Stomach smooth muscle (tissue), 2 donors: ENCODE measurements around the gene CHN2.
"Not testable (repeated sequence)": the region's sequence is repeated elsewhere in the genome, so short reads cannot be mapped to it uniquely, and the experiment has no call there.

Source experiments
- H3K27ac ChIP-seq: one replicate; pipeline ENCODE4 v1.7.0; 2013; ENCODE audit warnings: mild to moderate bottlenecking, low read length, inconsistent platforms
- H3K27me3 ChIP-seq, 2 donors: one replicate each; pipeline ENCODE4 v1.7.0; 2013; ENCODE audit warnings: low read length in 2 of 2; ENCODE audit not compliant: insufficient read depth in 2 of 2, control insufficient read depth in 1 of 2
- H3K36me3 ChIP-seq, 2 donors: one replicate each; pipeline ENCODE4 v1.7.0; 2013; ENCODE audit warnings: low read length in 2 of 2; ENCODE audit not compliant: control insufficient read depth in 2 of 2, insufficient read depth in 2 of 2
- H3K4me1 ChIP-seq: one replicate; pipeline ENCODE4 v1.7.0; 2013; ENCODE audit warnings: low read length; ENCODE audit not compliant: control insufficient read depth, insufficient read depth
- H3K4me3 ChIP-seq, 2 donors: one replicate each; pipeline ENCODE4 v1.7.0; 2013; ENCODE audit warnings: low read length in 2 of 2
- H3K9ac ChIP-seq, 2 donors: one replicate each; pipeline ENCODE4 v1.7.0; 2013; ENCODE audit warnings: low read length in 2 of 2, mild to moderate bottlenecking in 1 of 2
- H3K9me3 ChIP-seq, 2 donors: one replicate each; pipeline ENCODE4 v1.7.0; 2013; ENCODE audit warnings: low read length in 2 of 2; ENCODE audit not compliant: control insufficient read depth in 2 of 2
- donor health status: healthy.
- donor health status: Pancreatic carcinoma.

CHN2 gene

DNA sequence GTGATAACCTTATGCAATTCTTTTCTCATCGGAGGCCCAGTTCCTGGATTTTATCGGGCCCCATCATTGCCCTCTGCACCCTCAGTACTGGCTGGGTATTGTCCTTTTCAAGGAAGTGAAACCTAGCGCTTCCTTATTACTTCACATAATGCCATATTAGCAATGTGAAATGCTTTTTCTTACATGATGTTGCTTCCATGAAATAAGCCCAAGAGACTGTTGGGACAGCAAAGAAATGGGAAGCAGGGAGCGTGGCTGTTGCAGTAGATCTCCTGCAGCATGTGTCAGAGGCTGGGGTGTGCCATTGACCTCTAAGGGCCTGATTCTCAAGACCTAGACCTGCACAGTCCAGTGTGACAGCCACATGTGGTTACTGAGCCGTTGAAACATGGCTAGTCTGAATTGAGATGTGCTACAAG, 8.1 kb downstream of the CHN2 start:
- Histone ChIP-seq H3K36me3 (no peaks in the 10 kb centered on the region), H3K27ac (no peak overlapping the region), H3K9ac (no peak overlapping the region)

DNA sequence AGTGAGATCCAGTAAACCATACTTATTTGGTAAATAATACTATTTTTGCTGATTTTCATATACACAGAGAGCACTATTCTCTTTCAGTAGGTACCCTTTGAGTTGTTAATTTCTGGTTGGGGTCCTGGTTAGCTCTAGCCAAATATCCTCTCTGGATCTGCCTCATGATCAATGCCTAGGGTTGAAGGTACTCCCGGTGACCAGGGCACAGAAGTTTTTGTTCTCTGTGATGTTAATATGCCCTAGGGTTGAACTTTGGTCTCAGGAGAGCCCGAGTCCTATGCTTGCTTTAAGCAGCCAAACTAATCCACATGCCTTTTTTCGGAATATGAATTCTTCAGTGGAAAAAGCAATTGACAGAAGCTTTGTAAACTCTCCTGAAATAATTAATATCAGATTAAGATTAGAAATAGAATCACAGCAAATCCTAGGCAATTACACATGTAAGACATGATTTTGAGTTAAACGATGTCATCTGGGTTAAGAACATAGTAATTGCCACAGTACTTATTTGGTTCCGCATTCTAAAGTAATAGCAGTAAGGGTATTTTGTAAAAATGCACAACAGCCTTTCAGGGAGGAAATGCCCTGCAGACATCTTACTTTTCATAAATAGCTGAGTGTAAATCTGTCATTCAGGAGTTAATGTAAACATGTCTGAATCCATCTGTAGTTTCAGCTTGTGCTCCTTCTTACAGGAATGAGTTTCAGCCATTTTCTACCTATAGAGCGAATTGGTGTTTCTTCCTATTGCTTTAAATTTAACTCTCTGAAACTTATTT, 10.1 kb downstream of the CHN2 start:
- Histone ChIP-seq H3K9me3 (no peaks in the 10 kb centered on the region), H3K27ac (no peak overlapping the region)

More for the DNA sequence above, 8.1 kb downstream of the CHN2 start:
- Histone ChIP-seq H3K4me3 (no peak overlapping the region), H3K27me3 (peaks cover 0 to 2% of the 10 kb centered on the region in 2 donors), H3K4me1 (no peaks in the 10 kb centered on the region), H3K9me3 (no peaks in the 10 kb centered on the region)

DNA sequence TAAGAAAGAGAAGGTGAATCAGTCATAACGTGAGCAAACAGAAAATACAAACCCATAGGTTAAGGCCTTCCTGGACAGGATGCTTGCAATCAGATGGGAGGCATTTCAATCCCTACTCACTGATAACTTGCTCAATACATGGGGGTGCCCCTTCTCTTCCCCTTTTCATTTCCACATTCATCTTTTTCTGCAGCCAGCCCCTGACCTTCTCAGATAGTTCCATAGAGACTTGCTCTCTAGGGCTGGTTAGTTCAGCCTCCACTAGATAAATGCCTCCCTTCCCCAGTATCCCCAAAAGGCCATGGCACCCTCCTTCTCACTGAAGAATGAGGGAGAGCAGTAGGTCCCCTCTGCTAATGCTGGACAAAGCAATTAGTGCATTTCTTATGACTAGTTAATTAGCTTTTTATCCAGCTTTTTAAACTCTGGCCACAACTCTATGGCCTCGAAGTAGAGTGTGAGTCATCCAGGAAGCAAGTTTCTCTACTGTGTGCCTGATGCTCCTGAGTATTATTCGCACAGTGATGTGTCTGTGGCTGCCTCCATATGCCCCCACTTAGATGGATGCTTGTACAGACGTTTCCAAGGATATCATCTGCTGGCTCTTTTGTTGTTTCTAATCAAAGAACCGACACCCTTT, 12.7 kb downstream of the CHN2 start:
- H3K27me3 ChIP-seq, result no peaks in the 10 kb centered on the region
- H3K36me3 ChIP-seq, result no peaks in the 10 kb centered on the region
- no peak overlapping the region for H3K4me3 ChIP-seq
- no peaks in the 10 kb centered on the region for H3K4me1 ChIP-seq
- H3K9ac ChIP-seq, result no peak overlapping the region
- no peaks in the 10 kb centered on the region for H3K9me3 ChIP-seq
- H3K27ac ChIP-seq, result no peak overlapping the region

More for the DNA sequence above, 10.1 kb downstream of the CHN2 start:
- Histone ChIP-seq H3K27me3 (no peaks in the 10 kb centered on the region), H3K4me1 (no peaks in the 10 kb centered on the region), H3K9ac (no peak overlapping the region), H3K36me3 (no peaks in the 10 kb centered on the region), H3K4me3 (no peak overlapping the region)

DNA sequence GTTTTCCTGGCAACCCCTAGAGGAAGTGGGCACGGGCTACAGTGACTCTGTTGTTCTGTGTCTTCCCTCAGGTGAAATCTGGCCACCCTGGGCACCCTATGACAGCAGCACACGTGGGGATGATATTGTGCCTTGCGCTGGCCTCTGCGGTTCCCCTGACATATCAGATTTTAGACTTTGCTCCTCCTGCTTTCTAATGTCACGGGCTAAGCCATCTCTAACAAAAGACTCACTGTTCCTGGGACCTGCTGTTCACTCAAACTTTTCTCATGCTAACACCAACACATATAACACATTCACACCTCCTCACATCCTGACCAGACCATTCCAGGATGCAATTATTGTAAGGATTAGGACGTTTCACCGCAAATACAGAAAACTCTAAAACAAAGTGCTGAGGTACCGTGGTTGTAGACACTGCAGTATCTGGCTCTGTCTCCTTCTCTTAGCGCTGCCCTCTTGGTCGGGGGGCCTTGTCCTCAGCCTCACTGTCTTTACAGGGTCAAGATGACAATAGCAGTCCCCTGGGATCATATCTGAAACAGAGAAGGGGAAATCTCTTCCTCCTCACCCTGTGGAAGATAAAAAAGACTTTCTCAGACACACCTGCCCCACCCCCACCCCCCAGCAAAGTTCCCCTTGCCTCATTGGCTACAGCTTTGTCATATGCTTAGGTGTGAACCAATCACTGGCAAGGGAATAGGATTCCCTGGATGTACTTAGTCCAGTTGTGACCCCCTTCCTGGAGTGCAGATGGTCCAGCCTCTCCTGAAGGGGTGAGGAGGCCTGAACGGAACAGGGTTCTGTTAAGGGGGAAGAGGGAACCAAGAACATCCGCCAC, 14.1 kb downstream of the CHN2 start:
- Histone ChIP-seq H3K27ac (no peak overlapping the region), H3K9me3 (no peaks in the 10 kb centered on the region), H3K4me1 (no peaks in the 10 kb centered on the region), H3K4me3 (no peak overlapping the region), H3K9ac (no peak overlapping the region), H3K36me3 (no peaks in the 10 kb centered on the region), H3K27me3 (no peaks in the 10 kb centered on the region)

DNA sequence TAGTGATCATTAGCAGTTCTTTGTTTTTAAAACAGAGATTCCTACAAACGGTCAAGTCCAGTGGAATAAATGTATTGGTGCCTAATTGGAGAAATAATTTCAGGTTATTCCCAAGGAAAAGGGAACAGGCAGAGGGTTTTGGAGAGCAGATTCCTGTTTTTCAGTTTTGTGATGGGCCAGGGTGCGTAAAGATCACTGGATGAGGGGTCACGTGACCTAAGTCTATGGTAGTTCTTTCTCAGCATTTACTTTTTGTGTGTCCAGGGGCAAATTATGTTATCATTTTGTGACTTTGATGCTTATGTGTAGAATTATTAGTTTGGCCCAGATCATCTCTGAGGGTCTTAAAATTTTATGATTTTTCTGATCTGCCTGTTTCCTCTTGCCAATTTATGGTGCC, 15.2 kb downstream of the CHN2 start:
- H3K4me3 ChIP-seq, result no peak overlapping the region
- H3K27ac ChIP-seq, result no peak overlapping the region
- H3K27me3 ChIP-seq, result no peaks in the 10 kb centered on the region

DNA sequence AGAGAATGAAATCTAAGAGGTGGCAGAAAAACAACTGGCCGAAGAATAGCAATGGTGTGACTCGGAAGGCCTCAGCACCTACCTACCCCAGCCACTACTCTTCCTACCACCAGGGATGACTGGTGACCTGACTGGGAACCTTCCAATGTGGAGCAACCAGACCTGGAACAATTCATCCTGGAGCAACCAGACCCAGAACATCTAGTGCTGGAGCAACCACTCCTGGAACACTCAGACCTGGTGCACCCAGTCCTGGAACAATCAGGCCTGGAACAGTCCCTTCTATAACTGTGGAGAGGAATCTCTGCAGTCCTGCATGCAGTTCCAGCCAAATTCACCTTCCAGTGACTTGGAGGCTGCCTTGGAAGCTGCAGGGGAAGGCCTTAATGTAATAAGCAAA, 18.2 kb downstream of the CHN2 start:
- not testable (repeated sequence) for H3K27me3 ChIP-seq, H3K4me1 ChIP-seq, H3K9me3 ChIP-seq, H3K4me3 ChIP-seq, H3K27ac ChIP-seq, H3K9ac ChIP-seq, H3K36me3 ChIP-seq

More for the DNA sequence above, 15.2 kb downstream of the CHN2 start:
- Histone ChIP-seq H3K9ac (no peak overlapping the region), H3K9me3 (no peaks in the 10 kb centered on the region), H3K4me1 (no peaks in the 10 kb centered on the region), H3K36me3 (no peaks in the 10 kb centered on the region)

DNA sequence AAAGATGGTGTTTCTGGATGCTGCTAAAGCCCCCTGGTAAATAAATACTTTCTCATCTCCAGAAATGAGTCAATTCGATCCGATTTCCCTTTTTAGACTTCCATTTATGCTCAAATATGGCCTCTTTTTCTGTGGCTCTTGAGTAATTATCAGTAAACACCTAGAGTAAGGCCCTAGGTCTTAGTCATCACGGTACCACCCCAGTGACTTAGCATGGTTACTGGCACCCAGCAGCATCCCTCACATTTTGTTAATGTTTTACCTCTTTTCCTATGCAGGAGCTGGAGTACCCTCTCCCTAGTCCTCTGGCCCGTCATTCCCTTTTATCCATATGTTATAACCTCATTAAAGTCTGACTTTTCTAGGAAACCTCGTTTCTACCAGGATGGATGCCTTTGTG, 19.5 kb downstream of the CHN2 start:
- no peaks in the 10 kb centered on the region for H3K36me3 ChIP-seq
- H3K4me3 ChIP-seq, result no peak overlapping the region
- no peaks in the 10 kb centered on the region for H3K4me1 ChIP-seq
- no peaks in the 10 kb centered on the region for H3K27me3 ChIP-seq
- H3K9ac ChIP-seq, result no peak overlapping the region
- no peaks in the 10 kb centered on the region for H3K9me3 ChIP-seq
- no peak overlapping the region for H3K27ac ChIP-seq

DNA sequence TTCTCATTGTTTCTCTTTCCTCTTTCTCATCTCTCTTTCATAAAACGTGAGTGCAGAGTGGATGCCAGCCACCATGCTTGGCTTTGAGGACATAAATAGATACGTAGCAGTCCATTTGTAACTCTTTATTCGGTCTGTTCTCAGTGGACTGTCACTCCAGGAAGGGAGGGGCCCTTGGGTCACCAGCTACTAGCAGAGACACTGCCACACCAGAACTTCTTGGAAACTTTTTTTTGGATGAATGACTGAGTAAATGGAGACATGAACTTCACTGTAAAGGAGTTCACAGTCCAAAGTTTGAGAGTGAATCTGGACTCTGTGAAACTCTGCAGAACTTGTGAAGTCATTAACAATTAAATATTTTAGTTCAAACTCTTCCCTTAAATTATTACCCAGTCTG, 20.2 kb downstream of the CHN2 start:
- no peaks in the 10 kb centered on the region for H3K9me3 ChIP-seq
- H3K9ac ChIP-seq, result no peak overlapping the region
- no peak overlapping the region for H3K4me3 ChIP-seq
- H3K36me3 ChIP-seq, result no peaks in the 10 kb centered on the region
- H3K27ac ChIP-seq, result no peak overlapping the region
- H3K4me1 ChIP-seq, result no peaks in the 10 kb centered on the region
- no peaks in the 10 kb centered on the region for H3K27me3 ChIP-seq

DNA sequence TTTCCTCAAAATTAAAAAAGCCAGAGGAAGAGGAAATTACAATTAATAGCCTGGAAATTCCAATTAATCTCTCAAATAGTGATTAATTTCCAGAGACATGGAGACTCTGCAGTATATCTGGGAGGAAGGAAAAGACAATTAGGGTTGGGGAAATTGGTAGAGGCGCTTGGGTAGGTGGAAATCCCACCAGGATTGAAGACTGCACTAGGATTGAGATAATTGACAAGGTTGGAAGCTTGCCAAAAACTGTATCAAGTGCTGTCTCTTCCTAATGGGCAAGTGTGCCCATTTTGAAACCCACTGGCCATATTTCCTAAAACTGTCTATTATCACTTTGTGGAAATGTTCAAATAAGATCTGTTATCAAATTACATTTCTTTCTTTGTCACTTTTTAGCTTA, 21.6 kb downstream of the CHN2 start:
- Histone ChIP-seq H3K9me3 (no peaks in the 10 kb centered on the region), H3K9ac (no peak overlapping the region), H3K36me3 (no peaks in the 10 kb centered on the region), H3K27me3 (no peaks in the 10 kb centered on the region), H3K4me3 (no peak overlapping the region), H3K27ac (no peak overlapping the region), H3K4me1 (no peaks in the 10 kb centered on the region)

DNA sequence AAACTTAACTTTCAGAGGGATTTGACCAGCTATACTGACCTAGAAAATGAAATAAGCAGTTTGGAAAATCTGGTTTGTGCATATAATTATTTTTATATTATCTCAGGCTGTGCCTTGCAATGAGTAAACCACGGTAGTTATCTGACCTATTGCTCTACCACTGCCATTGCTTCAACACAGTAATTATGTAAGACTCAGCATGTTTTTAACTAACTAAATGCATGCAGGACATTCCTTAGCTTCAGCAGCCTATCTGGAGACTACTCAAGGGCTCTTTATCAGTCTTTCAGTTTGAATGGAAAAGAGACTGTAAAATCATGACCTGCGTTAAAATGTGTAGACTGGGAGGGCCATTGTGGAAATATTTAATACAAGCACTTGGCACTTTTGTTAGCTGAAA, 22.5 kb downstream of the CHN2 start:
- H3K36me3 ChIP-seq, result no peaks in the 10 kb centered on the region
- H3K4me1 ChIP-seq, result no peaks in the 10 kb centered on the region
- H3K4me3 ChIP-seq, result no peak overlapping the region
- no peak overlapping the region for H3K27ac ChIP-seq
- no peak overlapping the region for H3K9ac ChIP-seq
- H3K9me3 ChIP-seq, result peaks cover 0 to 2% of the 10 kb centered on the region in 2 donors
- H3K27me3 ChIP-seq, result no peaks in the 10 kb centered on the region
